ENCODE results near the gene GMDS. TPM values are rescaled to one million over a fixed set of nuclear protein-coding genes. Genes with fewer than 3 reads are reported as not detected.

Gene GMDS
- total RNA-seq: 13.9 and 14.4 TPM in 2 replicates

DNA sequence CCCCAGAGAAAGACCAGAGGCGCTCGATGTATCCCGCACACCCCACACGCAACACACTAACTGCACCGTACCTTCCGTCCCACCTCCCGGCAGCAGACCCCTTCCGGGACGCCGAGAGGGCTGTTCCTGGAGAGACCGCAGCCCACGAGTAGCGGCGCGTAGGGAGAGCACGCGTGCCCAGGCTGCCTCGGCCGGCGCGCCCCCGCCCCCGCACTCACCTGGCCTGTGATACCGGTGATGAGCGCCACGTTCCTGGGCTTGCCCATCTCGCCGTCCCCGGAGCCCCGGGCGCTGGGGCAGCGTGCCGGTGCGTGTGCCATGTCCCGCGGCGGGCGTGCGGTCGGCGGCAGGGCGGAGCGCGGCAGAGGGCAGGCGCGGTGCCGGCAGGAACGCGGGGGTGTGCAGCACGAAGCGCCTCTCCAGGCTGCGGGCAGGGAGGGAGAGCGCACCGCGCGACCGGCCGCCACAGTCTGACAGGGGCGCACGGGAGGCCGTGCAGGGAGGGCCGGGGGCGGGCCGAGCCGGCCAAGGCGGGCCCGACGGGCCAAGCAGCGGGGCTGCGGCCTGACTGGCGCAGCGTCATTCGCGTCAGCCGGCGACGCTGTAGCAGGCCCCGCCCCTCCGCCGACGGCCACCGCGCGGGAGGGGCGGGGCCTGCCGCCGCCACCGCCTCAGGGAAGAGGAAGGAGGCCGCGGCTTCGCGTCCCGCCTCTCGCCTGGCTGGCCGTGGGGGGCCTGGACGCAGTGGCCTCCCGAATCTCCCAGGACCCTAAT is at the start of gene GMDS:
Gene GMDS (minus strand): TSS at position 503 of the 774 bp plus-strand sequence.

DNA sequence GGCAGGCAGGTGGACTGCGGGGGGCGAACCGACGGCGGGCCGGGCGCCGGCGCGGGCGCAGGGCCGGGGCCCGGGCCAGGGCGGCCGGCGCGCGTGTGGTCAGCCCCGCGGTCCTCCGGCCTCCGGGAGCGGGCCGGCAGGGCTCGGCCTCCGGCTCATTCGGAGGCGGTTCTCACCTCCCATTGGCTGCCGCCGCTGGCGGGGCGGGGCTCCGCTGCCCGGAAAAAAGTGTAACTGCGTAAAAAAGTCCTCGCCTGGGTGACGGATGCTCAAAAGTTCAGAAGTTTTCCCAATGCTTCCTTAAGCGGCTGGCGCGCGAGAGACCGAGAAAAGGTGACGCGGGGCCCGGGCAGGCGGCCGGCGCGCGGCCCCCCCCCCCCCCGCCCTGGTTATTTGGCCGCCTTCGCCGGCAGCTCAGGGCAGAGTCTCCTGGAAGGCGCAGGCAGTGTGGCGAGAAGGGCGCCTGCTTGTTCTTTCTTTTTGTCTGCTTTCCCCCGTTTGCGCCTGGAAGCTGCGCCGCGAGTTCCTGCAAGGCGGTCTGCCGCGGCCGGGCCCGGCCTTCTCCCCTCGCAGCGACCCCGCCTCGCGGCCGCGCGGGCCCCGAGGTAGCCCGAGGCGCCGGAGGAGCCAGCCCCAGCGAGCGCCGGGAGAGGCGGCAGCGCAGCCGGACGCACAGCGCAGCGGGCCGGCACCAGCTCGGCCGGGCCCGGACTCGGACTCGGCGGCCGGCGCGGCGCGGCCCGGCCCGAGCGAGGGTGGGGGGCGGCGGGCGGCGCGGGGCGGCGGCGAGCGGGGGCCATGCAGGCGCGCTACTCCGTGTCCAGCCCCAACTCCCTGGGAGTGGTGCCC is 635.5 kb downstream of the GMDS start, which contains the start of gene FOXC1:
Gene FOXC1 (plus strand): TSS at position 268 of the 849 bp plus-strand sequence. CDS start 531 bp downstream, at position 799.

All from vein endothelial cell (primary cell).